Measurements from ENCODE around the gene ZNF865. TPM values are rescaled to one million over a fixed set of nuclear protein-coding genes. Genes with fewer than 3 reads are reported as not detected.

Gene ZNF865
- total RNA-seq, 1 experiment from 2014 or later: 1.4 TPM

Other genes with a start within 250 kb of the ZNF865 start
- 0.03 TPM in 1 of 2 replicates, not detected in the other for gene GARIN5B, start 242.4 kb upstream of the ZNF865 start, total RNA-seq (2014; rRNA removed; shearing (Covaris generic))
- gene IL11, start 235.2 kb upstream of the ZNF865 start, total RNA-seq (2014; rRNA removed; shearing (Covaris generic)): 116 and 141 TPM in 2 replicates
- gene TMEM190, start 228.8 kb upstream of the ZNF865 start, total RNA-seq (2014; rRNA removed; shearing (Covaris generic)): not detected in 2 replicates
- not detected in 2 replicates for gene TMEM238, start 221.4 kb upstream of the ZNF865 start, total RNA-seq (2014; rRNA removed; shearing (Covaris generic))
- gene RPL28, start 219.7 kb upstream of the ZNF865 start, total RNA-seq (2014; rRNA removed; shearing (Covaris generic)): 243 and 543 TPM in 2 replicates
- 509 and 518 TPM in 2 replicates for gene UBE2S, start 197.9 kb upstream of the ZNF865 start, total RNA-seq (2014; rRNA removed; shearing (Covaris generic))
- not detected in 2 replicates for gene SHISA7, start 162.3 kb upstream of the ZNF865 start, total RNA-seq (2014; rRNA removed; shearing (Covaris generic))
- 71.7 and 97.3 TPM in 2 replicates for gene ISOC2, start 144.0 kb upstream of the ZNF865 start, total RNA-seq (2014; rRNA removed; shearing (Covaris generic))
- gene C19orf85, start 140.9 kb upstream of the ZNF865 start, total RNA-seq (2014; rRNA removed; shearing (Covaris generic)): not detected in 2 replicates
- 1.1 and 4.1 TPM in 2 replicates for gene ZNF628, start 129.0 kb upstream of the ZNF865 start, total RNA-seq (2014; rRNA removed; shearing (Covaris generic))
- gene NAT14, start 120.5 kb upstream of the ZNF865 start, total RNA-seq (2014; rRNA removed; shearing (Covaris generic)): 10.9 and 12.1 TPM in 2 replicates
- not detected in 2 replicates for gene SSC5D, start 117.2 kb upstream of the ZNF865 start, total RNA-seq (2014; rRNA removed; shearing (Covaris generic))
- not detected in 2 replicates for gene SBK2, start 68.5 kb upstream of the ZNF865 start, total RNA-seq (2014; rRNA removed; shearing (Covaris generic))
- 0.32 TPM in 1 of 2 replicates, not detected in the other for gene SBK3, start 60.1 kb upstream of the ZNF865 start, total RNA-seq (2014; rRNA removed; shearing (Covaris generic))
- gene ZNF579, start 24.8 kb upstream of the ZNF865 start, total RNA-seq (2014; rRNA removed; shearing (Covaris generic)): 7.2 and 12.7 TPM in 2 replicates
- 2.4 and 5.4 TPM in 2 replicates for gene FIZ1, start 6.1 kb upstream of the ZNF865 start, total RNA-seq (2014; rRNA removed; shearing (Covaris generic))
- gene ZNF524, start 5.4 kb upstream of the ZNF865 start, total RNA-seq (2014; rRNA removed; shearing (Covaris generic)): 3.8 and 15.5 TPM in 2 replicates
- 4.7 and 10.2 TPM in 2 replicates for gene ZNF784, start 18.9 kb downstream of the ZNF865 start, total RNA-seq (2014; rRNA removed; shearing (Covaris generic))
- gene ZNF580, start 35.4 kb downstream of the ZNF865 start, total RNA-seq (2014; rRNA removed; shearing (Covaris generic)): 6.5 and 6.9 TPM in 2 replicates
- 5.5 and 10.1 TPM in 2 replicates for gene ZNF581, start 38.0 kb downstream of the ZNF865 start, total RNA-seq (2014; rRNA removed; shearing (Covaris generic))
- 3.5 and 6.0 TPM in 2 replicates for gene CCDC106, start 42.6 kb downstream of the ZNF865 start, total RNA-seq (2014; rRNA removed; shearing (Covaris generic))
- 137 and 183 TPM in 2 replicates for gene U2AF2, start 49.4 kb downstream of the ZNF865 start, total RNA-seq (2014; rRNA removed; shearing (Covaris generic))
- gene EPN1, start 69.6 kb downstream of the ZNF865 start, total RNA-seq (2014; rRNA removed; shearing (Covaris generic)): 67.7 and 103 TPM in 2 replicates
- gene NLRP9, start 132.8 kb downstream of the ZNF865 start, total RNA-seq (2014; rRNA removed; shearing (Covaris generic)): not detected in 2 replicates
- gene RFPL4A, start 153.4 kb downstream of the ZNF865 start, total RNA-seq (2014; rRNA removed; shearing (Covaris generic)): not detected in 2 replicates
- not detected in 2 replicates for gene RFPL4AL1, start 163.5 kb downstream of the ZNF865 start, total RNA-seq (2014; rRNA removed; shearing (Covaris generic))
- gene NLRP11, start 226.4 kb downstream of the ZNF865 start, total RNA-seq (2014; rRNA removed; shearing (Covaris generic)): not detected in 2 replicates
- not detected in 2 replicates for gene NLRP4, start 230.9 kb downstream of the ZNF865 start, total RNA-seq (2014; rRNA removed; shearing (Covaris generic))